Ecto neural progenitor cell (in vitro differentiated cells): ENCODE measurements around the gene LCN12.

Experiments used
- DNase-seq: peaks from one replicate; pipeline ENCODE4 v3.0.0-alpha.2; 2018; ENCODE audit warnings: low spot score

Gene LCN12

GRCh38 chr9:136951541-136952320 is at the start of gene LCN12:
LCN12 (plus strand) TSS chr9:136952273; CDS start chr9:136952328, 55 bp downstream.
- DNase-seq = no peak

- no peak for DNase-seq
Observed at GRCh38 chr9:136903041-136903554, 49.0 kb upstream of the LCN12 start.

- no peak for DNase-seq
Observed at GRCh38 chr9:136906266-136906665, 45.8 kb upstream of the LCN12 start.

GRCh38 chr9:136907011-136907914 is 44.8 kb upstream of the LCN12 start:
- DNase-seq = no peak

GRCh38 chr9:136910197-136910900 is 41.7 kb upstream of the LCN12 start:
- DNase-seq = no peak

GRCh38 chr9:136910901-136911245 is 41.2 kb upstream of the LCN12 start:
- no peak for DNase-seq

GRCh38 chr9:136913701-136914438 is 38.2 kb upstream of the LCN12 start:
- DNase-seq = no peak

- no peak for DNase-seq
Observed at GRCh38 chr9:136915632-136916329, 36.3 kb upstream of the LCN12 start.

GRCh38 chr9:136916330-136917184 is 35.5 kb upstream of the LCN12 start:
- DNase-seq = no peak

GRCh38 chr9:136917902-136918301 is 34.2 kb upstream of the LCN12 start:
- DNase-seq = no peak

- no peak for DNase-seq
Observed at GRCh38 chr9:136920069-136920468, 32.0 kb upstream of the LCN12 start.

- DNase-seq = no peak
Observed at GRCh38 chr9:136920734-136921231, 31.3 kb upstream of the LCN12 start.

GRCh38 chr9:136921307-136921706 is 30.8 kb upstream of the LCN12 start:
- no peak for DNase-seq

- DNase-seq = no peak
Observed at GRCh38 chr9:136921718-136922117, 30.4 kb upstream of the LCN12 start.

GRCh38 chr9:136922540-136922939 is 29.5 kb upstream of the LCN12 start:
- DNase-seq = no peak

- DNase-seq = no peak
Observed at GRCh38 chr9:136923881-136924280, 28.2 kb upstream of the LCN12 start.

GRCh38 chr9:136925414-136926153 is 26.5 kb upstream of the LCN12 start:
- no peak for DNase-seq

GRCh38 chr9:136926154-136926704 is 25.8 kb upstream of the LCN12 start:
- no peak for DNase-seq

GRCh38 chr9:136926749-136927148 is 25.3 kb upstream of the LCN12 start:
- no peak for DNase-seq
